GM18909 (cell line): ENCODE data around the gene FPR3.
"Not testable (repeated sequence)": the region's sequence is repeated elsewhere in the genome, so short reads cannot be mapped to it uniquely, and the experiment has no call there.

Source experiments
- ATAC-seq: cut with Tn5 transposase; IDR thresholded peaks from one replicate; pipeline ENCODE4 v1.9.1; 2021; ENCODE audit warnings: mild to moderate bottlenecking; ENCODE audit not compliant: unreplicated experiment, poor library complexity

FPR3 gene

GRCh38 chr19:51783372-51783771 lies 11.6 kb upstream of the FPR3 start:
- ATAC-seq, result no peak

- ATAC-seq, result no peak
Observed at GRCh38 chr19:51784109-51784785, 10.7 kb upstream of the FPR3 start.

GRCh38 chr19:51784922-51785690 lies 9.9 kb upstream of the FPR3 start:
- no peak for ATAC-seq

- no peak for ATAC-seq
Observed at GRCh38 chr19:51786646-51787494, 8.1 kb upstream of the FPR3 start.

- no peak for ATAC-seq
Observed at GRCh38 chr19:51788029-51788428, 6.9 kb upstream of the FPR3 start.

GRCh38 chr19:51789061-51789795 lies 5.7 kb upstream of the FPR3 start:
- no peak for ATAC-seq

- no peak for ATAC-seq
Observed at GRCh38 chr19:51792932-51793331, 2.0 kb upstream of the FPR3 start.

- ATAC-seq, result no peak
Observed at GRCh38 chr19:51793994-51794393, 963 bp upstream of the FPR3 start.

- ATAC-seq, result no peak
Observed at GRCh38 chr19:51796195-51796679, 1.3 kb downstream of the FPR3 start.

- ATAC-seq, result no peak
Observed at GRCh38 chr19:51797480-51797879, 2.5 kb downstream of the FPR3 start.

GRCh38 chr19:51798062-51798461 lies 3.1 kb downstream of the FPR3 start:
- ATAC-seq, result no peak

- no peak for ATAC-seq
Observed at GRCh38 chr19:51799034-51799773, 4.2 kb downstream of the FPR3 start.

GRCh38 chr19:51799774-51800472 lies 5.0 kb downstream of the FPR3 start:
- ATAC-seq, result no peak

- no peak for ATAC-seq
Observed at GRCh38 chr19:51800473-51801244, 5.7 kb downstream of the FPR3 start.

- ATAC-seq, result no peak
Observed at GRCh38 chr19:51802775-51803174, 7.8 kb downstream of the FPR3 start.

GRCh38 chr19:51803519-51803918 lies 8.6 kb downstream of the FPR3 start:
- ATAC-seq, result no peak

- no peak for ATAC-seq
Observed at GRCh38 chr19:51803967-51804366, 9.0 kb downstream of the FPR3 start.

GRCh38 chr19:51804789-51805188 lies 9.8 kb downstream of the FPR3 start:
- not testable (repeated sequence) for ATAC-seq
